CD4-positive, alpha-beta T cell treated with Interleukin-6 at 100 ng/mL for 8 hours (primary cell): ENCODE measurements around the gene RGS13.

Experiments
- DNase-seq: peaks from one replicate; pipeline ENCODE4 v3.0.0-alpha.2; 2020; ENCODE audit warnings: mixed read lengths, low spot score

RGS13 gene

DNA sequence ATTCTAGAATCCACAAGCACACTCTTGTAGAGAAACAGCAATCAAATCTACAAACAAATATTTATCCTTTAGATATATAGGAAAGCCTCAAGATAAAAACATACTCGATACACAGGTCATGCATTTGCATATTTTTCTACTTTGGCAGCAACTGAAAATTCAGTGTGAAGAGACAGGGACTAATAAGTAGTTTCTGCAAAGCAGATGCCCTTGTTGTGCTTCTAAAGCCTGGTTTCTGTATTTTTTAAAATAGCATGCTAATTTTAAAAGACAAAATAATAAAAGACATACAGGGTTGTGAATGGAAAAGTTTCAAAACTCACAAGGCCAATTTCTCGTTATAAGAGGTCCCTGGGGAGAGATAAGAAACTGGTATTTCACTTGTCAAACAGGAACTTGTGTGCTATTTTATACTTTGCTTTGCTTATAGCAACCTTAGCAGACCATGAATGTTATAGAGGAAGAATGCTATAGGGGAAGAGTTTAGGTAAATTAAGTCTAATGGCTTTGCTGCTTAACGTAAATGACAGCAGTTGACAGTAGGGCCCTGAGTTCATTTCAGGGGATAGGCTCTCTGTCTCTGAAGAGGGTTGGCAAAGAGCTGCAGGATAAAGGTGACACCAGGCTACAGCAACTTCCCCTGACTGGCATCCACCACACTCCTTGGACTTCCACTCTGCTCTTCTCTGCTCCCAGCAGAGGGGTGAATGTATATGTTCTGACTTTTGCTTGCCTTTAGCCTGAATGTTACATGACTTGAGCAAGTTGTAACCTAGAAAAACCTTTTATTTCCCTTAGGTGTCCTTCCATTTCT lies 9.4 kb upstream of the RGS13 start:
- DNase-seq, result no peak

DNA sequence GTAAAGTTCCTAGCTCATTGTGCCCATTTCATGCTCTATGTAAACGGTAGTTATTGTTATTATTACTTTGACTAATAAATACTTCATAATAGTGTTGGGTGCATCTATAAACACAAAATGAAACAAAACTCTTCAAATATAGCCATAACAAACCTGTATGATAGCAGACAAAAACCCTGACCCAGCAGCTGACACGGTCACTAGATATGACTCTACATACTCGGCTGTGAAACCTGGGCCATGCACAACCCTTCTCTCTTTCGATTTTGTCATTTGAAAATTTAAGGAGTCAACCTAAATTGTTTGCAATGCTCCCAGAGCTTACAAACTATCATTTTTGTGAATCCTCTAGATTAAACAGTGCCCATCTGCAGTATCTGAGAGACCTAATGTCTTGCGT lies 8.0 kb upstream of the RGS13 start:
- DNase-seq, result no peak

DNA sequence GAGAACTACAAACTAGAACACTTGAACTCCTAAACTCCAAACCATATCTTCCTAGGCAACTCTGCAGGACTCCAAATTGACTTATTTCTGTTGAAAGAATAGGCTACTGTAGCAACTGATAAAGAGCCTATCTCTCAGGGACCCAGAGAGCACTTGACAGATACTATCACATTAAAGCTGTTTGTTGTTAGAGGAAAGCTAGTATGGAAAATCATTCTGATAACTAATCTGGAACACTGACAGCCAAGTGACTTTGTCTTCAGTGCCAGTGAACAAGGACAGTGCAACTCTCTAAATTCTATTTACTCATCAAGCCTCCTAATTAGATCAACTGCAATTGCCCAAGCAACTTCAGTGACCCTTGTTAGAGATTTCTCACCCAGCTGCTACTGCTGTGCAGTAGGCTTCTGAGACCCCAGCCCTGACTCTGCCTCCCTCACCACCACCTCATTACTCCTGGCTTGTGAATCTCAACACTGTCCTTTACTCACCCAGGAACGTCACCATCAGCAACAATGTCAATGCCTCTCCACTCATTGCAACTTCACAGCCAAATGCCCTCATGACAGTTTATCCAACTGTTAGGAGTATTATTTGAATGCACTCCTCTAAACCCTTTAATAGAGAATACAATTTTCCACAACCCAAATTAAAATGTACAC lies 7.4 kb upstream of the RGS13 start:
- no peak for DNase-seq

DNA sequence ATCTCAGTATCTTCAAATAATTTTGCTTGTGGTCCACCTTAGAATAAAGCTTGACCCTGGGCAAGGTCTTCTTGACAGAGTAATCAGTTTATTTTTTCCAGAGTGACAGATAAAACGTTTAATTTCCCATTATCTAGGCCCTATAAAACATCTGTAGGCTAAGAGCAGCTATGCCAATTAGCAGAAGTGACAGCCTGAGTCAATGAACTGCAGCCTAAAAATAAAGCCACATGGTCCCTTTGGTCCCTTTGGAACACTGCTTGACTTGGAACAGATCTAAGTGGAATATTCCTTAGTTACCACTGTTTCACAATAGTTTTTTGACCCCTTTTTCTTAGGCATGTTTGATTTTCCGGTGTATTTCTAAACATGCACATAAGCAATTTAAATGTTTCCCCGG lies 6.3 kb upstream of the RGS13 start:
- DNase-seq, result no peak

DNA sequence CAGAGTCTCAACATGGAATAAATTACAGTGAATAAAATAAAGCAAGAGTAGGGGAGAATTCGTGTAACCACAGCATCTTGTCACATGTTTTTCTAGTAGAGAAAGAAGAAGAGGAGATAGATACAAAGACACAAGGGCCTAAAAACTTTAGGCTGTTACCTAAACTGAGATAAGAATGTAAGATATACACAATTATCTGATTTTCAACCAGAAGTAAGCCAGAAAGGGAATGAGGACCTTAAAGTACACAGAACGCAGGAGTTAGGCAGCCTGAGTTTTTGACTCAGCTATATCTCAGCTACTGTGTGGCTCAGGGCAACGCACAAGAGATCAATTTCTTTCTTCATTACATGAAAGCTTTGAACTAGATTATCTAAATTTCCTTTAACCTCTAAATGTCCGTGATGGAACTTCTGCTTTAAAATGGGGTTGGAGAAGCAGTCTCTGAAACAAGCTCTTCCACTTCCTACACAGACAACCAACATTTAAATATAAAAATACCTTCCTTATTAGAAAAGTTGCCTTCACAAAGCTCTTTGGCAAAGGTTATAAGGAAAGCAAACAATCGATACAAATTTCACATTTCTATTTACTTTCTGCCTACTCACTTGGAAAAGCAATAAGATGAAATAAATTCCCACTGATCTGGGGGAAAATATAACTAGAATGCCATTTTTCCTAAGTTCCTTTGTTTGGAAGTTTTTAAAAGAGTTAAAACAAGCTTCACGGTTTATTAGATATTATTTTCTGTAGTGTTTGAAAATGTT lies 5.2 kb upstream of the RGS13 start:
- no peak for DNase-seq

DNA sequence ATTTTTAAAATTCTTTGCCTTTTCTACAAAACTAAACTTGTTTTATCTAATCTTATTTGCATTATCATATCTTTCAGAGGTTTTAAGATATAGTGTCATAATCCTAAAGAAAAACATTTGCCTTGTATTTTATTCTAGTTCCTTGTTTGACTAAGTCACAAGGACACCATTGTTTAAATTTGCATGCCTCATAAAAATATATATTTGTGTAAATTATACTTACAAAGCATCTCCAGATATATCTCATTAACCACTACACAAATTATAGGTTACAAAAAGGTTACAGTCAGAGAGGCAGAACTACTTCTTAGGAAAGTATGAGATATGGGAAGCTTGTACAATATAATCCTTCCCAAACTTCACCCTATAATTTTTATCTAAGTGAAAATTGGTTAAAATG lies 4.2 kb upstream of the RGS13 start:
- DNase-seq, result no peak

DNA sequence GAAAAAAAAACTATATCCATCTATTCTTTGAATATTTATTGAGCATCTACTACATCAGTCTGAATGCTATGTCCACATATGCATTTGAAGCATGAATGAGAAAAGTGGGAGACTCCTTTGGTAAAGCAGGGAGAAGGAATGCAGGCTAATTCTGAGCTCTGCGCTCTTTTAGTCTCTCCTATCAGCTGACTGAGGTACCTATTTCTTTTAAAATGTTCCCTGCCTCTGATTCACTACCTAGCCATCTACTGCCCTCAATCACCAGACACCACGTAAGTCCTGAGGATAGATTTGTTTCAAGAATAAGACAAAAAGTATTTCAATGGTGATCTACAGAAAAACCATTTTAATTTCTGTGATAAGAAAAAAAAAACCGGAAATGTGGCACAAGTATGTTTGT lies 3.8 kb upstream of the RGS13 start:
- no peak for DNase-seq

DNA sequence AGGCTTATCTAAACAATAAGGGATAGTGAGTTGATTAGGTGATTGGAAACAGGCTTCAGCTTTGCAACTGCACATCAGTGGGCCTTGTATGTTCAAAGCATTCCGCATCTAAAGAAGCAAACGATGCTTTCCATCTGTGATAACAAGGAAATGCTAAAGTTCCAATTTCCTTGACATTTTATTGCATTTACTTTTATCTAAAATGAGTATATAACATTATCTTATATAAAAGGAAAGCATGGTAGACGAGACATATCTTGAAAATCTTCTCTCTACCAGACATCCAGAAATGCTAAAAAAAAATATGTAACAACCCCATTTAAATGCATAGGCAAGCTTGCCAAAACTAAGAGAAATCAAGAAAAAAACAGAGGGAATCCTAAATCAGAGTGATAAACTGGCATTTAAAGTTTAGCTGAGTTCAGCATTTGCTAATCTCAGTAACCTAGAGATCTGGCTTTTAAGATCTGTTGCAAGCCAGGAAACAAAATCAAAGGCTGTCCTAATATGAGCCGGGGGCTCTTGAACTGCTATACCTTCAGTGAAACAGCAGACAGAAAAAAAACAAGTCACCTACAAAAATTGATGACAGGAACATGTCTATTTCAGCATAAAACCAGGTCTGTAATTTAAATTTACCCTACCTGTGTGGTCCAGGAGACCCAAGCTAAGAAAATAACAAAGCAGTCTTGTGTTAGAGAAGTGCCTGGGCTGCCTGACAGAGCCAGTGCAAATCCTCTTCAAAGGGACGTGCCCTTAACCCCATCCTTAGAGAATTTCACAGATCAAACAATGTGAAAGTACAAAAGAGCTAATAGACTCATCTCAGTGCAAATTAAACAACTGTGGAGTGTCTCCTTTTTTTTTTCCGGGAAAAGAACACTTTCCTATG lies 3.1 kb upstream of the RGS13 start:
- no peak for DNase-seq

DNA sequence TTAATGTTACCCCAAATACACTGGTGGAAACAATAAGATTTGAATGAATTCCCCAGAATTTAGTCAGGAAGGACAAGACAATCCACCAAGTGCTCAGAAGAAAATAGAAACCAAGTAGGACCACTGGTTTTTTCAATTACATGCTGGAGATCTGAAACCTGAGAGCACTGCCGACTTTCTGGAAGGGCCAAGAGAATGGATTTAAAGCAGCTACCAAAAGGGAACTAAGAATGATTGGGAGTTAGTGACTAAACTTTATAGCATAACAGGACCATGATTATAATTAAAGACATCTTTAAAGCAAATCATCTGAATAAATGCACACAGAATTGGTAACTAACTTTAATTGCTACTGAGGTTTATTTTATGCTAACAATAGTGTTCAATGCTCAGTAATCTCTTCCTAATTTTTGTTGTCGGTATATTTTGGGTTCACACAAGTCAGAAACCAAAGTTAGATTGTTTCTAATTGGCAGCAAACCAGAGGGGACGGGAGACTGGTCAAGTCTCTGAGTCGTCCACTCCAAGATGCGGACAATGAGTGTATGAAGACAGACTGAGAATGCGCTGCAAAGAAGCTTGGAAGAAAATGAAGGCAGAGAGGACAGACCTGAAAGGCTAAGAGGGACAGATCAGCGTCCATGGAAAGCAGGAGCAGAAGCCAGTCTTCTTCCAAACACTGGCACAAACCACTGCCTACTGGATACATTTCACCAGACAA lies 2.3 kb upstream of the RGS13 start:
- DNase-seq, result no peak

DNA sequence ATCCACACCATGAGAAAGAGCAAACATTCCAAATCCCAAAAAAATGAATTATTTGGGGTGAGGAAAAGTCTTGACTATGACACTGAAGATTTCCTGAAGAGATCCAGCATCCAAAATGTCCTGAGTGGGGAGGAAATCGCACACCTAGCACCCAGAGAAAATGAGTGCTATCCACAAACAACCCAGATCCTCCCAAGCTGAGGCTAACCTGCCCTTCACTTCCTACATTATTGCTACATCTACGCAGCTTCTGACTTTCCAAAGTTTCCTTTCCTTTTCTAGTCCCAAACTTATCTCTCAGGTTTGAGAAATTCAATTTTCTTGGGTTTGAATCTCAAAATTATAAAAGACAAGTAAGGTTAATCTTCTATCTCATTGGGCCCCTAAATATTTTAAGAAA lies 906 bp upstream of the RGS13 start:
- DNase-seq, result no peak

DNA sequence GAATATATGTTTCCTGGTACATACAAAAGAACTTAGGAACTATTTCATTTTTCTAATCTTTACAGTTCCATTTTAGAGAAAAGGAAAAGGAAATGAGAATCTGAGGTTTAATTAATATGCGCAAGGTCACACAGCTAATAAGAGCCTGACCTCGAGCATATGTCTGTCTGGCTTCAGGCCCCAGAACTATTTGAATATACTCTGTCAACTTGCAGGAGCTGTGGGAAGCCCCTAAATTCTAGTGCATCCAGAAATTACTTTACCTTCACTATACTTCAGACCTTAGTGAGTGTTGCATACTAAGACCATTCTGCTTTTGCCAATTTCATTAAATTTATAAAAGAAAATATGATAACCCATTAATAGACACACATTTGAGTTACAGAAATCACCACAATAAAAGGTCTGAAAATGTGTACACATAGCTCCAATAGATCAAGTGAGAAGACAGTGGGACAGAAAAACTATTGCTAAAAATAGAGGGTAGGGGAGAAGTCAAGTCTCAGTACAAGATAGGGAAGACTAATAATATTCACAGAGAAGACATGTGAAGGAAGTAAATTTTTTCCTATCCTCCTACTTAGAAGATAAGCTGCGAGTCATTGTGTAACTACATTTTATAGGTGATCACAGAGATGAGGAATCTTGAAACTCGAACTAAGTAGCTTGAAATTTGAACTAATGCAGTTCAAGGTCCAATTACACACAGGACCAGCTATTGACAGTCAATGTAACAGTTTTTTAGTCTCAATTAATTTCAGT lies 3.8 kb downstream of the RGS13 start:
- no peak for DNase-seq

DNA sequence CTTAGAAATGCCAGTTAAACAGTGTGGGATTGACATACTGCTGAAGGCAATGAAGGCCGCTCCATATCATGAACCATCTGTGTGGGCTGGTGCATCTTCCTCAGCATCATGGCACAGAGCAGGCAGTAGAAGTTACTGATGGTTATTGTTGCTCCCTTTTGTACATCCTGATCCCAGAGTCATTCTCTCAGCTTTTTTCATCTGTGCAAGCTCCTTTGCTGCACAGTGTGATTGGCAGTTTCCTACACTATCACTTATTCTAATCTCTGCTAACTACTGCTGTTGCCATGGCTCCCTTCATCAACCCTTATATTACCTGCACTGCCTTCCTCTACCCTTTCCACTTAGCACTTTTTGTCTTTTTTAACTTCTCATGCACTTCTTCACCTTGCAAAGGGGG lies 16.2 kb downstream of the RGS13 start:
- no peak for DNase-seq

DNA sequence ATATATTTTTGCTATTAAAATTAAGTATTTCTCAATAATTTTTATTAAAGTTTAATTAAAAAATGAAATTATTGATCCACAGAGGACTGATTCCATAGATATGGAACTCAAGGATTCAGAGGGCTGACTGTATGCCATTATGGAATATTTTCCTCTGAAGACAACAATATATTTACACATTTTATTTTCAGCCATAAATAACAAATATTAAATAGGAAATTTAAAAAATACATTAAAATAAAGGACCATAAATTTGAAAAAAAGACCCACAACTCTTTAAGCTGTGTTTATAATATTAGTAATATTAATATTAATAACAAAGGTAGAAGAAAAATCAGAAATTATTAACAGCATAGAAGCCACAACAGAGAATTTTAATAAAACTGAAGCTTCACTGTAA lies 18.2 kb downstream of the RGS13 start:
- no peak for DNase-seq

DNA sequence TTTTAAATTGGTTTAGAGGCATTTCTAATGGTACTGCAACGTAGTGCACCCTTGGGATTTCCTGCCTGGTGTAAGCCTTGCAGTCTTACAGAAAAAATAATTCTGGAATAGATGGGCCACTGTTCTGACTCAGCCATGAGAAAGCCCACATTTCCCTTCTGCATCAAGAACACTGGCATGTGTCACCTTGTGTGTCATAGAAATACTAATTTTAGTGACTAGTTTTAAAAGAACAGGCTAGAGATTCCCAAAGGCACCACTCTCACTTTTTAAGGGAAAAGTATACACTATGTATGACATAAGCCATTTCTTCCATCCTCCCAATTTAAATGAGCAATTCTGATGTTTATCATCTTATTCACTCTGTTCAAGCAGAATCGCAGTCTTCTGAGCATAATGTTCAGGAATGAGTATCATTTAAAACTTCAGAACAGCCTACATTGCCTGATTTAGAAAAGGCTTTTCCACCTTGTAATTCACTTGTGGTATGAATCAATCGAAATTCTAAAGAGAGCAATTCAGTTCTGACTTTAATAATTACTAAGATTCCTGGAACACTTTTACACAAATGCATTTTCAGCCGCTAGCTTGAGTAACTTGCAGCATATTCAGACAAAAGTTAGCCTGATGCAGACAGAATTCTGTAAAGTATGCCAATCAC lies 18.8 kb downstream of the RGS13 start:
- no peak for DNase-seq

DNA sequence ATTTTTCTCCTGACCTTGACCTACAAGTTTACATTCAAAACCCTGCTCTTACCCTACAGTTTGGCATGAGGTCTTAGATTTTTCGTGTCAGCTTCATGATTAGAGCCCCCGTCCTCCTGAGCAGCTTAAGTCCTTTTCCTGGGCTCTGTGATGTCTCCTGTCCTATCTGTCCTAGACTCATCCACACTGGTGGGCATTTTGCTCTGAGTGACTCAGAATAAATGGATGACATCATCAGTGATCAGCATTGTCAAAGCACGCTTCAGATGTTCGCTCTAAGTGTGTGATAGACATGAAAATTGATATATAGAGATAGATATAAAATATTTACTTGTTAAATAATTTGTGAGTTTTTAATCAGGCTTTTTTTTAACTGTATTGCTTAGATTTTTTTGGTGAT lies 21.8 kb downstream of the RGS13 start:
- no peak for DNase-seq

DNA sequence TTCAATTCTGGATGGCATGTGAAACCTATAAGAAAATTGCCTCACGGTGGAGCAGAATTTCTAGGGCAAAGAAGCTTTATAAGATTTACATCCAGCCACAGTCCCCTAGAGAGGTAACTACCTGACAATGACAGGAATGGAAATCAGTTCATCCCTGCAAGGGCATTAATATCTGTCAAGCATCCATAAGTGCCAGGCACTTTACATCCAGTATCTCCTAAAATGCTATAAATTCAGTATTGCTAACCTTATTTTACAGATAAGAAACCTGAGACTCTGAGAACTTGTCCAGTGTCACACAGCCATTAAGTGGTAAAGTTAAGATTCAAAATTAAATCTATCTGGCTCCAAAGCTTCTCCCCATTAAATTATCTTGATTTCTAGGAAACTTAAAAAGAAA lies 22.3 kb downstream of the RGS13 start:
- no peak for DNase-seq

DNA sequence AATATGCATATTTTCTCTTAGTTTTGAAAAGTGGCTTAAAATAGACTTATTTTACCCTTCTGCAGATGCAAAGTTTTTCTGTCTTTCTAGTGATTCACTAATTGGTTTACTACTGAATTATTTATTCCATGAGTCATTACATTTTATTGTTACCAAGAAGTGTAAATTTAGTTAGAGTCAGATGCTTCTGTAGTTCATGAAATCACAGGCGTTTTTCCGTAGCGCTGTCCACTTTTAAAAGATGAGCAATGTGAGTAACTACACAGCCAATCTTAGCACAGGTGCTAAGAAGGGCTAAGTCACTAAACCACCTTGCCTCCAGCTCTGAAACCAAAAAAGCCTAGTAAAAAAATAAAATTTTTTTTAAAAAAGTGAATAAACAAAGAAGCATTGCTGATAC lies 24.7 kb downstream of the RGS13 start:
- DNase-seq, result no peak

DNA sequence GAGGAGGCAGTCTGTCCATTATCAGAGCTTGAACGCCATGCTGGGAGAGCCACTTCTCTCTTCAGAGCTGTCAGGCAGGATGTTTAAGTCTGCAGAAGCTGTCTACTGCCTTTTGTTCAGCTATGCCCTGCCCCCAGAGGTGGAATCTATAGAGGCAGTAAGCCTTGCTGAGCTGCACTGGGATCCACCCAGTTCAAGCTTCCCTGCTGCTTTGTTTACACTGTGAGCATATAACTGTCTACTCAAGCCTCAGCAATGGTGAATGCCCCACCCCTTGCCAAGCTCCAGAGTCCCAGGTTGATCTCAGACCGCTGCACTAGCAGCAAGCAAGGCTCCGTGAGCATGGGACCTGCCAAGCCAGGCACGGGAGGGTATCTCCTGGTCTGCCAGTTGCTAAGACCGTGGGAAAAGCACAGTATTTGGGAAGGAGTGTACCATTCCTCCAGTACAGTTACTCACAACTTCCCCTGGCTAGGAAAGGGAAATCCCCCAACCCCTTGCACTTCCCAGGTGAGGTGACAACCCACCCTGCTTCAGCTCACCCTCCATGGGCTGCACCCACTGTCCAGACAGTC lies 32.5 kb downstream of the RGS13 start:
- no peak for DNase-seq

DNA sequence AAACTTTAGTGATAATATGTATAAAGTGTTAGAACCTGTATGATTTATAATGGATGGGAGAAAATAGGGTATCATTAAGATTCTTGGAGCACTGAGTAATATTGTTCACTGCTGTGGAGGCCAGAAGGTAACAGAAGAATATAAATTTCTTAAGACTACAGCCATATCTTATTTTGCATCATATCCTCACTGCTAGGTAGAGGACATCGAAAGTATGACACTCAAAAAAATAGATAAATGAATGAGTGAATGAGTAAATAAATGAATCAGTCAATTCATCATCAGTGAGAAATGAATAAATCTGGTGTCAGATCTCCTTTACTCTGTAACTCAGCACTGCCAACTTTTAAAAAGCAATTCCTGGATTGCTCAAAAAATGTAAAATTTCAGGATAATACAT lies 33.2 kb downstream of the RGS13 start:
- DNase-seq, result no peak

DNA sequence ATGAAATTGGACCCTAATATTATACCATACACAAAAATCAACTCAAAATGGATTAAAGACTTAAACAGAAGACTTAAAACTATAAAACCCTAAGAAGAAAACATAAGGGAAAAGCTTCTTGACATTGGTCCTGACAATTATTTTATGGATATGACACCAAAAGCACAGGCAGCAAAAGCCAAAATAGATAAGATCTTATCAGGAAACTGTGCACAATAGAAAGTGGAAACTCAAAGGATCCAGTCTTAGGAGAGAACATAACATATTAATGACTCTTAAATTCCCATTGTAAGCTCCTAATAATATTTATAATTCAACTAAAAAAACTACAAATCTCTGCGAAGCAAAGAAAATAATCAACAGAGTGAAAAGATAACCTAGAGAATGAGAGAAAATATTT lies 39.8 kb downstream of the RGS13 start:
- DNase-seq, result no peak
